NCI-H1092 (cell line): ENCODE data around the gene KCNQ5.

Experiments used
- DNase-seq: peaks from one replicate; lab custom pipeline; 2025; lab: John Stamatoyannopoulos, UW

The KCNQ5 gene

GRCh38 chr6:73000460-73000859, 378.6 kb downstream of the KCNQ5 start:
- DNase-seq: no peak

GRCh38 chr6:73002588-73002987, 380.7 kb downstream of the KCNQ5 start:
- DNase-seq: no peak

- no peak for DNase-seq
These were observed 381.4 kb downstream of the KCNQ5 start for GRCh38 chr6:73003302-73003701.

GRCh38 chr6:73004231-73004630, 382.4 kb downstream of the KCNQ5 start:
- no peak for DNase-seq

GRCh38 chr6:73004861-73005260, 383.0 kb downstream of the KCNQ5 start:
- DNase-seq: no peak

GRCh38 chr6:73006146-73006545, 384.3 kb downstream of the KCNQ5 start:
- DNase-seq: no peak

GRCh38 chr6:73011945-73012344, 390.1 kb downstream of the KCNQ5 start:
- DNase-seq: no peak

GRCh38 chr6:73017476-73017875, 395.6 kb downstream of the KCNQ5 start:
- no peak for DNase-seq

GRCh38 chr6:73024598-73024997, 402.7 kb downstream of the KCNQ5 start:
- no peak for DNase-seq

- DNase-seq: no peak
These were observed 405.8 kb downstream of the KCNQ5 start for GRCh38 chr6:73027691-73028090.

- no peak for DNase-seq
These were observed 406.4 kb downstream of the KCNQ5 start for GRCh38 chr6:73028124-73028766.

- no peak for DNase-seq
These were observed 407.1 kb downstream of the KCNQ5 start for GRCh38 chr6:73028893-73029450.

- no peak for DNase-seq
These were observed 408.4 kb downstream of the KCNQ5 start for GRCh38 chr6:73030257-73030656.

- DNase-seq: no peak
These were observed 409.2 kb downstream of the KCNQ5 start for GRCh38 chr6:73030791-73031782.

GRCh38 chr6:73032586-73032985, 410.7 kb downstream of the KCNQ5 start:
- no peak for DNase-seq

- no peak for DNase-seq
These were observed 414.8 kb downstream of the KCNQ5 start for GRCh38 chr6:73036689-73037088.

GRCh38 chr6:73041051-73041450, 419.2 kb downstream of the KCNQ5 start:
- no peak for DNase-seq

GRCh38 chr6:73042892-73043291, 421.0 kb downstream of the KCNQ5 start:
- DNase-seq: no peak

GRCh38 chr6:73043446-73043845, 421.6 kb downstream of the KCNQ5 start:
- DNase-seq: no peak

- DNase-seq: no peak
These were observed 423.7 kb downstream of the KCNQ5 start for GRCh38 chr6:73045609-73046008.

GRCh38 chr6:73047801-73048200, 425.9 kb downstream of the KCNQ5 start:
- no peak for DNase-seq

GRCh38 chr6:73049971-73050594, 428.2 kb downstream of the KCNQ5 start:
- DNase-seq: no peak
